Breast epithelium (tissue), 3 donors: Measurements from ENCODE around the gene ASIP.

Experiments used
- POLR2AphosphoS5 ChIP-seq, 3 donors: sonication (generic); formaldehyde crosslinking; IDR thresholded peaks; one replicate each; pipeline ENCODE4 v1.6.1; 2017; ENCODE audit warnings: antibody characterized with exemption in 3 of 3
- TF ChIP-seq, protein P1 (sequence below), 3 donors: fragments of 450-650 bp; IDR thresholded peaks; one replicate each; pipeline ENCODE4 v1.5.1; 2016 to 2017; ENCODE audit warnings: antibody characterized with exemption in 3 of 3, mild to moderate bottlenecking in 3 of 3, moderate library complexity in 3 of 3

DNA sequence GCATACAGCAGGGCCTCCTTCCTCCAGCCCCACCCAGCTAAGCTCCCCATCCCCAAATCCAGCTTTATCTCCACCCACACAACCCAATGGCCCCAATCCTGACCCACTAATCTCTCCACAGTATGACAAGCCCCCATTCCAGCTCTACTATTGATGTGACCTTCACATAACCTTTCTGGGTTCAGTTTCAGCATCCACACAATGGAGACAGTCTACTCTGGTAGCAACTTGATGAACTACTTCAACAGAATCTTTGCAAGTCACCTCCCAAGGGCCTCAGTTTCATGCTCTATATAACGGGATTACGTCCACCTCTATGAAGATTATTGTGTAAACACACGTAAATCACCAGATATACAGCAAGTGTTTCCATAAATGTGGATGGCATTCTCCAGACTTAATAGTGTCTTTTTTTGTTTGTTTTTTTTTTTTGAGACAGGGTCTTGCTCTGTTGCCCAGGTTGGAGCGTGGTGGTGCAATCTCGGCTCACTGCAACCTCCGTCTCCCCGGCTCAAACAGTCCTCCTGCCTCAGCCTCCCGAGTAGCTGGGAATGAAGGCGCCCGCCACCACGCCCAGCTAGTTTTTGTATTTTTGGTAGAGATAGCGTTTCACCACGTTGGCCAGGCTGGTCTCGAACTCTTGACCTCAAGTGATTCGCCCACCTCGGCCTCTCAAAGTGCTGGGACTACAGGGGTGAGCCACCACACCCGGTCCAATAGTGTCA is 60.5 kb downstream of the ASIP start:
- TF ChIP-seq, protein P1, sequence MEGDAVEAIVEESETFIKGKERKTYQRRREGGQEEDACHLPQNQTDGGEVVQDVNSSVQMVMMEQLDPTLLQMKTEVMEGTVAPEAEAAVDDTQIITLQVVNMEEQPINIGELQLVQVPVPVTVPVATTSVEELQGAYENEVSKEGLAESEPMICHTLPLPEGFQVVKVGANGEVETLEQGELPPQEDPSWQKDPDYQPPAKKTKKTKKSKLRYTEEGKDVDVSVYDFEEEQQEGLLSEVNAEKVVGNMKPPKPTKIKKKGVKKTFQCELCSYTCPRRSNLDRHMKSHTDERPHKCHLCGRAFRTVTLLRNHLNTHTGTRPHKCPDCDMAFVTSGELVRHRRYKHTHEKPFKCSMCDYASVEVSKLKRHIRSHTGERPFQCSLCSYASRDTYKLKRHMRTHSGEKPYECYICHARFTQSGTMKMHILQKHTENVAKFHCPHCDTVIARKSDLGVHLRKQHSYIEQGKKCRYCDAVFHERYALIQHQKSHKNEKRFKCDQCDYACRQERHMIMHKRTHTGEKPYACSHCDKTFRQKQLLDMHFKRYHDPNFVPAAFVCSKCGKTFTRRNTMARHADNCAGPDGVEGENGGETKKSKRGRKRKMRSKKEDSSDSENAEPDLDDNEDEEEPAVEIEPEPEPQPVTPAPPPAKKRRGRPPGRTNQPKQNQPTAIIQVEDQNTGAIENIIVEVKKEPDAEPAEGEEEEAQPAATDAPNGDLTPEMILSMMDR (IDR thresholded peaks at IDR 0.05) = no peak
- no peak for TF ChIP-seq POLR2AphosphoS5 (IDR thresholded peaks at IDR 0.05)
